Measurements from ENCODE around the gene ADRA2C.

DNA sequence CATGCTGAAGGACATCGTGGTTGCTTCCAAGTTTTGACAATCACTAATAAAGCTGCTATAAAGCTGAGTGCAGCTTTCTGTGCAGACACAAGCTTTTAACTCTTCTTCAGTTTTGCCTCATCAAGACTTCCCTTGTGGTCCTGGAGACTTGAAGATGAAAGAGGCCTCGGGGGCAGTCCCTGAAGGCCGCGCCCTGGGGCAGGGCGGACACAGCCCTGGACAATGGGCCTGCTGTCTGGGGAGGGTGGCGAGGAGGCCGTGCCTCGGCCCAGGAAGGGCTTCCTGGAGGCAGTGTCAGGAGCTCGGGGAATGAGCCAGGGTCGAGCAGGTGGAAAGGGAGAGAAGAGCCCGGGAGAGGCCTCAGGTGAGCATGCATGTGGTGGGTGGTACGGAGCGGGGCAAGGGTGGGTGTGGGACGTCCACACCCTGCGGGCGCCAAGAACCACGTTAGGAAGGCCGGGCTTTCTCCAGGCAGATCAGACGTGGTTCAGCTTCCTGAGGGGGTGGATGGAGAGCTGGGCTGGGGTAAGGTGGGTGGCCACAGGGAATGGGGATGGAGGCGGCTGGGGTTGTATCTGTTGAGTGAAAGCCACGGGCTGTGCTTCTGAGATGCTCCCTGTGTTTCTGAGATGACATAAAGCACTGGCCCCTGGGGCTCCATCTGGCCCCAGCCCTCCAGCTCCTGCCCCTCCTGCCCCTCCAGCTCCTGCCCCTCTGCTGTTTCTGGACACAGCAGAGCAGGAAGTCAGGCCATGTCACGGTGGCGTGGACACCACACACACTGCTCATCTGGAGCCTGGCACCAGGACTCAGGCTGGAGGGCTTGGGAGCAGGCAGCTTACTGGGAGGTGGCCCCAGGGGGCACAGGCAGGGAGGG lies 21.5 kb downstream of the ADRA2C start:
- TF ChIP-seq, protein P1, sequence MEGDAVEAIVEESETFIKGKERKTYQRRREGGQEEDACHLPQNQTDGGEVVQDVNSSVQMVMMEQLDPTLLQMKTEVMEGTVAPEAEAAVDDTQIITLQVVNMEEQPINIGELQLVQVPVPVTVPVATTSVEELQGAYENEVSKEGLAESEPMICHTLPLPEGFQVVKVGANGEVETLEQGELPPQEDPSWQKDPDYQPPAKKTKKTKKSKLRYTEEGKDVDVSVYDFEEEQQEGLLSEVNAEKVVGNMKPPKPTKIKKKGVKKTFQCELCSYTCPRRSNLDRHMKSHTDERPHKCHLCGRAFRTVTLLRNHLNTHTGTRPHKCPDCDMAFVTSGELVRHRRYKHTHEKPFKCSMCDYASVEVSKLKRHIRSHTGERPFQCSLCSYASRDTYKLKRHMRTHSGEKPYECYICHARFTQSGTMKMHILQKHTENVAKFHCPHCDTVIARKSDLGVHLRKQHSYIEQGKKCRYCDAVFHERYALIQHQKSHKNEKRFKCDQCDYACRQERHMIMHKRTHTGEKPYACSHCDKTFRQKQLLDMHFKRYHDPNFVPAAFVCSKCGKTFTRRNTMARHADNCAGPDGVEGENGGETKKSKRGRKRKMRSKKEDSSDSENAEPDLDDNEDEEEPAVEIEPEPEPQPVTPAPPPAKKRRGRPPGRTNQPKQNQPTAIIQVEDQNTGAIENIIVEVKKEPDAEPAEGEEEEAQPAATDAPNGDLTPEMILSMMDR (IDR thresholded peaks at IDR 0.05; ENCODE audit: low read length) = no peak
- no peak for TF ChIP-seq EZH2 (IDR thresholded peaks at IDR 0.05; ENCODE audit: borderline replicate concordance, low read length)

Data from OCI-LY1 (cell line).